Hematopoietic multipotent progenitor cell treated with erythropoietin and hydrocortisone succinate and interleukin-3 and kit ligand, for 4 days (in vitro differentiated cells): ENCODE data around the gene TKT.
A peak's percentile ranks its signal among the peaks of the same experiment; 100 is the strongest.
"Not testable (repeated sequence)": the region's sequence is repeated elsewhere in the genome, so short reads cannot be mapped to it uniquely, and the experiment has no call there.

Experiments used
- DNase-seq: peaks from one replicate; pipeline ENCODE4 v3.0.0-alpha.2; 2015

Gene TKT

DNA sequence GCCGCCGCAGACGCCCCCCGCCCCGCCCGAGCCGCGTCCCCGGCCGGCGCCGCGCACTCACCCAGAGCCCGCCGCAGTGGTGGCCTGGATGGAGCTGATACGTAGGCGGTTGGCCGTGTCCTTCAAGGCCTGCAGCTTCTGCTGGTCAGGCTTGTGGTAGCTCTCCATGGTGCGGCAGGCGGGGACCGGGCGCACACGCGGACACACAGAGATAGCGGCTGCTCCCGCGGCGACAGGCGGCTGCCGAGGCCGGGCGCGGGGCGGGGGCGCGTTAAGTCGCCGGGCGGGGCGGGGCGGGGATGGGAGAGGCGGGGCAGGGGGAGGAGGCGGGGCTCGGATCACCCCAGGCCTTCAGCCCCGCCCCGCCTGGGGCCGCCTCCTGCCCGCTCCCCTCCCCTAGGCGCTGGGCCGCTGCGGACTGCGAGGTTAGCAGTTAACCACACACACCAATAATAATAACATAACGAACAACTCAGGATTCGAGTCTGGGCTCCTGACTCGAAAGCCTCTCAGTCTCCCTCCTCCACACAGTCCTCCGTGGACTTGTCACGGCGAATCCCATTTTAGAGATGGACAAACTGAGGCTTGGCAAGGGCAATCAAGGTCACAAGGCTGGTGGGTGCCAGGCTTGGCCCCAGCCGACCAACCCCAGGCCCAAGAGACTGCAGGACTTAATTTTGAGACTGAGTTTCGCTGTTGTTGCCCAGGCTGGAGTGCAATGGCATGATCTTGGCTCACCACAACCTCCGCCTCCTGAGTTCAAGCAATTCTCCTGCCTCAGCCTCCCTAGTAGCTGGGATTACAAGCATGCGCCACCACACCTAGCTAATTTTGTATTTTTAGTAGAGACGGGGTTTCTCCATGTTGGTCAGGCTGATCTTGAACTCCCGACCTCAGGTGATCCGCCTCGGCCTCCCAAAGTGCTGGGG is at the start of gene TKT:
TKT (minus strand) TSS at position 248 of the 929 bp plus-strand sequence; CDS start at position 168, 80 bp downstream.
- peak; percentile 96 for DNase-seq

- no peak for DNase-seq
Measured at GRCh38 chr3:53303957-53304356, 48.1 kb upstream of the TKT start.

DNA sequence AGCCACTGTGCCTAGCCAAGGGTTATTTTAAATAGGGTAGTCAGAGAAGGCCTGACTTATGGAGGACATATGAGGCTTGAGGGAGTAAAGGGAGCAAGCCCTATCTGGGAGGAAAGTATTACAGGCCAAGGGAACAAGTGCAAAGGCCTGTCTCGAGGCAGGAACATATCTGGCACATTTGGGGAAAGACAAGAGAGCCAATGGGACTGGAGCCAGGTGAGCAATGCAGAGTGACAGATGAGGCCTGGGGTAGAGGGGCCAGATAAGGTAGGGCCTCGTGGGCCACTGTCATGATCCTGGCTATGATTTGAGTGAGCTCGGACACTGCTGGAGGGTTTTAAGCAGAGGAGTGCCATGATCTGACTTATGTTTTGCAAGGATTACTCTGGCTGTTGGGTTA is 47.7 kb upstream of the TKT start:
- no peak for DNase-seq

GRCh38 chr3:53300826-53301225 is 45.0 kb upstream of the TKT start:
- no peak for DNase-seq

GRCh38 chr3:53299611-53300023 is 43.8 kb upstream of the TKT start:
- peak; percentile 86 for DNase-seq

- no peak for DNase-seq
Measured at GRCh38 chr3:53295410-53295809, 39.6 kb upstream of the TKT start.

GRCh38 chr3:53293867-53294266 is 38.0 kb upstream of the TKT start:
- no peak for DNase-seq

GRCh38 chr3:53288214-53288613 is 32.4 kb upstream of the TKT start:
- DNase-seq: no peak

GRCh38 chr3:53287131-53287629 is 31.4 kb upstream of the TKT start:
- DNase-seq: peak; percentile 26

GRCh38 chr3:53286727-53287126 is 30.9 kb upstream of the TKT start:
- DNase-seq: no peak

DNA sequence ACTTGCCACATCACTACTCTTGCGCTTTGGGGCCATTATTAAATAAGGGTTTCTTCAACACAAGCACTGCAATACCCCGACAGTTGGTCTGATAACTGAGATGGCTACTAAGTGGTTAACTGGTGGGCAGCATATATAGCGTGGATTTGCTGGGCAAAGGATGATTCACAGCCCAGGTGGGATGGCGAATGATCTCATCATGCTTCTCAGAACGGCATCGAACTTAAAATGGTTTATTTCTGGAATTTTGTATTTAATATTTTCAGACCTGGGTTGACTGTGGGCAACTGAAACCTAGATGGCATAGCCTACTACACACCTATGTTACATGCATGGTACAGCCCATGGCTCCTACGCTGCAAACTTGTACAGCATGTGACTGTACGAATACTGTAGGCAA is 26.8 kb upstream of the TKT start:
- DNase-seq: no peak

DNA sequence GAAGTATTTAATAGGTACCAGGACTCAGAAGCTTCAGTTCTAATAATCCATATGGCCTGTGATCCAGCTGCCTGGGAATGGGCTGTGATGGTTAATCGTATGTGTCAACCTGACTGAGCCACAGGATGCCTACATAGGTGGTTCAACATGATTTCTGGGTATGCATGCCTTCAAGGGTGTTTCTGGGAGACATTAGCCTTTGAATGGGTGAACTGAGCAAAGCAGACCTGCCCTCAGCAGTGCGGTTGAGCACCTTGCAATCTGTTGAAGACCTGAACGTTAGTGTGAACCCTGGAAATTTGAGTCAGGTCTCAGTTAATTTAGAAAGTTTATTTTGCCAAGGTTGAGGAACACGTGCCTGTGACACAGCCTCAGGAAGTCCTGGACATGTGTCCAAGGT is 22.8 kb upstream of the TKT start:
- DNase-seq: no peak

- peak; percentile 78 for DNase-seq
Measured at GRCh38 chr3:53274938-53275605, 19.2 kb upstream of the TKT start.

DNA sequence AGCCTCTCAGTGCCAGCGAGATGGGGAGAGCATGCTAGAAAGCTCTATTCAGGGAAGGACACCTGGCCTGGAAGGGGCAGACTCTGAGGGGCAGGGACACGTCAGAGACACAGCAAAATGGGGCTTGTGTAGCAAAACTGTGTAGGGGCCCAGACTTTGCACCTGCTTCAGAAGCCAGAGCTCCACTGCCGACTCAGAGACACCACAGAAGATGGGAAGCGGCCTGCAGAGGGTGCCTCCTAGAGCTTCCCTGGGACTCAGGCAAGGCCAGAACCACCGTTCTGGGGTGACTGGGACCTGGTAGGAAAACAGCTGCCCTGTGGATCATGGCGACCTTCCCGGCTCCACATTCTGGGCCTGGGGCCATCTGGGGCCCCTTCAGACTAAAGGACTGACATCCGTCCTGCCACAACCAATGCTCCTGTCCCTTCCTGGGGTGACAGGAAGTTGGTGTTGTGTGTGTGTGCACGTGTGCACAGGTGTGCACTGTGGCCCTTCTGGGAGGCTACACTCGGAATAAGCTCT is 17.4 kb upstream of the TKT start:
- no peak for DNase-seq

DNA sequence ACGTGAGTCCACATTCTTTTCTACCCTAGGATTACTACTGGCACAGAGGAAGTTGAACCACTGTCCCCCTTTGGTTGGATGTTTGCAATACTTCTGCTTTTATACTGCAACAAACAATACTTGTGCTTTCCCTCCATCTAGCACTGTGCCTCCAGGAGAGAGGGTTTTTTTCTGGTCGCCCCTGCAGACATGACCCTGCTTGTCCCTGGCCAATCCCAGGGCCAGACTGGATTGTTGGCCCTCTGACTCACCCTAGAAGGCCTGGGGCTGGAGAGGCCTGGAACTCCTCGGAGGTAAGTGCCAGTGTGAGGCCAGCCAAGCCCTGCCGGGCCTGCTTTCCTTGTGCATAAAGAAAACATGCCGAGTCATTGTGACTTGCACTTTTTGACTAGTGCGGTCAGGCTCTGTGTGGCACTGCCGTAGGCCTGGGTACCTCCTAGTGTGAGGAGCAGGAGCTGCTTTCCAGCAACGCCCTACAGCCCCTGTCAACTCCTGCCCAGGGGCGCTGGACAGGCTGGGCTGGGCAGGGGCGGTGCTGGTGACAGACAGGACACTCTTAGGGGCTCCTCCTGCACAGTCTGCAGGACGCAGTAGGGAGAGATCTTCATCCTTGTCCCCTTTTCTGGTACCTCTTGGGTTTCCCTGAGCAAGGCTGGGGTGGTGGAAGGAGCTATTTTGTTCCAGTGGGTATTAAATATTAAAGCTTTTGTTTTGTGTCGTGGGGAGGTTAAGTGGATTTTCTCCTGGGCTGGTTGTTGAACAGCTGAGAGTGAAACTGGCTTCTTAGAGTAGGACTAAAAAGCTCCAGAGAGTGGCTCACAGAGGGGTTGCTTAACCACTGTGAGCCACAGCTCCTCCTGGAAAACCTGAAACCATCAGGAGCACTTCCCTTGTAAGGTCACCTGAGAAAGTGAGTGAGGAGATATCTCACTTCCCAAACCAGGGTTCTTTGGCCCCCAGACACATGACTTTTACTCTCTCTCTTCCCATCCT is 14.4 kb upstream of the TKT start:
- DNase-seq: peak; percentile 99

DNA sequence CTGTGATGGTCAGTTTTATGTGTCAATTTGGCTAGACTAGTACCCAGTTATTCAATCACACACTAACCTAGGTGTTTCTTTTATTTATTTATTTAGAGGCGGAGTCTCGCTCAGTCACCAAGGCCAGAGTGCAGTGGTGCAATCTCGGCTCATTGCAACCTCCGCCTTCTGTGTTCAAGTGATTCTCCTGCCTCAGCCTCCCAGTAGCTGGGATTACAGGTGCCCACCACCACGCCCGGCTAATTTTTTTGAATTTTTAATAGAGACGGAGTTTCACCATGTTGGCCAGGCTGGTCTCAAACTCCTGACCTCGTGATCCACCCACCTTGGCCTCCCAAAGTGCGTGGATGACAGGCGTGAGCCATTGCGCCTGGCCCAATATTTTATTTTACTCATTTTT is 13.4 kb upstream of the TKT start:
- DNase-seq: not testable (repeated sequence)

GRCh38 chr3:53267766-53268165 is 11.9 kb upstream of the TKT start:
- DNase-seq: no peak

- DNase-seq: no peak
Measured at GRCh38 chr3:53264718-53265117, 8.9 kb upstream of the TKT start.

GRCh38 chr3:53263907-53264306 is 8.1 kb upstream of the TKT start:
- DNase-seq: no peak

DNA sequence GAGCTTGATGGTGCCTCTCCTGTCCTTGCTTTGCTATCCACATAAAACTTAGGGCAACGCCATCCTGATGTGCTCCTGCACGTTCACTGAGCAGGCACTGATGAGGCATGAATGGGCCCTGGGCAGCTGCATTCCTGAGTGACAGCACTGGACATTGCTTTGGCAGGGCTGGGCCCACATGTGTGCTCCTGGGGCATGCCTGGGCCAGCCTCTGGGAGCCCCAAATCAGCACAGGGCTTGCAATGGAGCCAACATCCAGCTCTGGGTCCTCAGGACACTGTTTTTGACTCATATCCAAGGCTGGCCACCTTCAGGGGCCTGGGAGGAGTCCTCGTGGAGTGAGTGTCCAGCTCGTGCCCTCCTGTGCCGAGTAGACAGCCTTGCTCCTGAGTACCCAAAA is 5.9 kb upstream of the TKT start:
- no peak for DNase-seq

- DNase-seq: no peak
Measured at GRCh38 chr3:53260286-53260785, 4.5 kb upstream of the TKT start.
